Activated CD4-positive, alpha-beta T cell treated with anti-CD3 and anti-CD28 coated beads for 4 hours (primary cell): ENCODE results near the gene CEP112.

Source experiments
- DNase-seq, 2 donors: peaks; one replicate each; pipeline ENCODE4 v3.0.0-alpha.2; 2020

CEP112 gene

GRCh38 chr17:66056148-66056547 lies 135.8 kb downstream of the CEP112 start:
- no peak for DNase-seq

GRCh38 chr17:66054242-66054641 lies 137.7 kb downstream of the CEP112 start:
- DNase-seq: no peak

GRCh38 chr17:66044083-66044482 lies 147.8 kb downstream of the CEP112 start:
- no peak for DNase-seq

- DNase-seq: no peak
Observed at GRCh38 chr17:66043419-66043818, 148.5 kb downstream of the CEP112 start.

- DNase-seq: no peak
Observed at GRCh38 chr17:66040402-66040801, 151.5 kb downstream of the CEP112 start.

- no peak for DNase-seq
Observed at GRCh38 chr17:66038125-66038524, 153.8 kb downstream of the CEP112 start.

GRCh38 chr17:66037221-66037620 lies 154.7 kb downstream of the CEP112 start:
- DNase-seq: no peak

- DNase-seq: no peak
Observed at GRCh38 chr17:66032082-66032712, 159.7 kb downstream of the CEP112 start.

- no peak for DNase-seq
Observed at GRCh38 chr17:66025551-66025950, 166.4 kb downstream of the CEP112 start.

GRCh38 chr17:66021757-66022156 lies 170.2 kb downstream of the CEP112 start:
- no peak for DNase-seq

- DNase-seq: no peak
Observed at GRCh38 chr17:66018786-66019185, 173.1 kb downstream of the CEP112 start.

- no peak for DNase-seq
Observed at GRCh38 chr17:66016231-66016630, 175.7 kb downstream of the CEP112 start.

GRCh38 chr17:66008680-66009079 lies 183.3 kb downstream of the CEP112 start:
- no peak for DNase-seq

- no peak for DNase-seq
Observed at GRCh38 chr17:66006654-66007053, 185.3 kb downstream of the CEP112 start.

GRCh38 chr17:66002812-66003211 lies 189.1 kb downstream of the CEP112 start:
- DNase-seq: no peak

- DNase-seq: no peak
Observed at GRCh38 chr17:66002063-66002585, 189.8 kb downstream of the CEP112 start.

- DNase-seq: no peak
Observed at GRCh38 chr17:66000216-66000615, 191.7 kb downstream of the CEP112 start.

GRCh38 chr17:65998675-65999074 lies 193.3 kb downstream of the CEP112 start:
- no peak for DNase-seq

GRCh38 chr17:65994679-65995078 lies 197.3 kb downstream of the CEP112 start:
- DNase-seq: no peak

- no peak for DNase-seq
Observed at GRCh38 chr17:65994114-65994513, 197.8 kb downstream of the CEP112 start.

GRCh38 chr17:65990593-65990992 lies 201.3 kb downstream of the CEP112 start:
- no peak for DNase-seq

- DNase-seq: no peak
Observed at GRCh38 chr17:65988451-65988850, 203.5 kb downstream of the CEP112 start.

GRCh38 chr17:65987988-65988387 lies 203.9 kb downstream of the CEP112 start:
- no peak for DNase-seq

GRCh38 chr17:65985571-65985970 lies 206.4 kb downstream of the CEP112 start:
- DNase-seq: no peak

GRCh38 chr17:65984299-65984698 lies 207.6 kb downstream of the CEP112 start:
- no peak for DNase-seq
